NCI-H1930 (cell line): ENCODE results near the gene ARSI.

Experiments
- DNase-seq, 2 experiments: peaks; one replicate each; lab custom pipeline; 2025; lab: John Stamatoyannopoulos, UW

ARSI gene

GRCh38 chr5:150326707-150327106 is 24.0 kb upstream of the ARSI start:
- DNase-seq: no peak

GRCh38 chr5:150325426-150325825 is 22.7 kb upstream of the ARSI start:
- DNase-seq: no peak

GRCh38 chr5:150323819-150324218 is 21.1 kb upstream of the ARSI start:
- no peak for DNase-seq

- DNase-seq: no peak
Measured at GRCh38 chr5:150323092-150323491, 20.4 kb upstream of the ARSI start.

- no peak for DNase-seq
Measured at GRCh38 chr5:150322202-150322601, 19.5 kb upstream of the ARSI start.

- no peak for DNase-seq
Measured at GRCh38 chr5:150321784-150322183, 19.1 kb upstream of the ARSI start.

- no peak for DNase-seq
Measured at GRCh38 chr5:150321211-150321610, 18.5 kb upstream of the ARSI start.

- DNase-seq: no peak
Measured at GRCh38 chr5:150320044-150320613, 17.4 kb upstream of the ARSI start.

- no peak for DNase-seq
Measured at GRCh38 chr5:150319484-150319790, 16.7 kb upstream of the ARSI start.

- no peak for DNase-seq
Measured at GRCh38 chr5:150318613-150319483, 16.1 kb upstream of the ARSI start.

- DNase-seq: no peak
Measured at GRCh38 chr5:150317048-150318003, 14.6 kb upstream of the ARSI start.

GRCh38 chr5:150316320-150316719 is 13.6 kb upstream of the ARSI start:
- DNase-seq: no peak

GRCh38 chr5:150315245-150315644 is 12.5 kb upstream of the ARSI start:
- DNase-seq: no peak

- no peak for DNase-seq
Measured at GRCh38 chr5:150313921-150314716, 11.4 kb upstream of the ARSI start.

- no peak for DNase-seq
Measured at GRCh38 chr5:150313501-150313900, 10.8 kb upstream of the ARSI start.

- no peak for DNase-seq
Measured at GRCh38 chr5:150312518-150312917, 9.8 kb upstream of the ARSI start.

GRCh38 chr5:150311015-150311692 is 8.4 kb upstream of the ARSI start:
- DNase-seq: no peak

GRCh38 chr5:150310246-150310645 is 7.5 kb upstream of the ARSI start:
- DNase-seq: no peak

GRCh38 chr5:150309886-150310239 is 7.2 kb upstream of the ARSI start:
- no peak for DNase-seq

GRCh38 chr5:150309101-150309885 is 6.6 kb upstream of the ARSI start:
- no peak for DNase-seq
